Activated T-cell treated with anti-CD3 and anti-CD28 coated beads, Interleukin-2, amount 50 U/mL, for 48 hours (primary cell): Measurements from ENCODE around the gene FCRLB.
"Not testable (repeated sequence)": the region's sequence is repeated elsewhere in the genome, so short reads cannot be mapped to it uniquely, and the experiment has no call there.

ENCODE experiments used
- DNase-seq, 2 experiments: peaks; one replicate each; pipeline ENCODE4 v3.0.0-alpha.2; 2020

FCRLB gene

GRCh38 chr1:161720956-161721737 is at the start of gene FCRLB:
FCRLB (plus strand) TSS chr1:161721544; CDS start chr1:161722673, 1,129 bp downstream.
- DNase-seq = no peak

- DNase-seq = not testable (repeated sequence)
These were observed 47.9 kb upstream of the FCRLB start for GRCh38 chr1:161673437-161673836.

- not testable (repeated sequence) for DNase-seq
These were observed 46.9 kb upstream of the FCRLB start for GRCh38 chr1:161674447-161674846.

- not testable (repeated sequence) for DNase-seq
These were observed 46.4 kb upstream of the FCRLB start for GRCh38 chr1:161674908-161675307.

GRCh38 chr1:161676441-161676840 is 44.9 kb upstream of the FCRLB start:
- DNase-seq = no peak

GRCh38 chr1:161676958-161677689 is 44.2 kb upstream of the FCRLB start:
- DNase-seq = no peak

GRCh38 chr1:161678500-161678899 is 42.8 kb upstream of the FCRLB start:
- no peak for DNase-seq

GRCh38 chr1:161681879-161682278 is 39.5 kb upstream of the FCRLB start:
- DNase-seq = no peak

GRCh38 chr1:161688946-161689345 is 32.4 kb upstream of the FCRLB start:
- no peak for DNase-seq

- DNase-seq = no peak
These were observed 29.5 kb upstream of the FCRLB start for GRCh38 chr1:161691846-161692245.

- not testable (repeated sequence) for DNase-seq
These were observed 28.2 kb upstream of the FCRLB start for GRCh38 chr1:161693020-161693712.

GRCh38 chr1:161698302-161698701 is 23.0 kb upstream of the FCRLB start:
- not testable (repeated sequence) for DNase-seq

GRCh38 chr1:161702250-161702649 is 19.1 kb upstream of the FCRLB start:
- no peak for DNase-seq

- DNase-seq = no peak
These were observed 15.8 kb upstream of the FCRLB start for GRCh38 chr1:161705537-161705936.

- no peak for DNase-seq
These were observed 15.2 kb upstream of the FCRLB start for GRCh38 chr1:161706113-161706481.

- peak in 1 of 2 experiments; percentile 30 for DNase-seq
These were observed 14.6 kb upstream of the FCRLB start, which contains the start of gene FCRLA for GRCh38 chr1:161706482-161707347. FCRLA (plus strand) TSS chr1:161707229; CDS start chr1:161707265, 36 bp downstream.

- DNase-seq = no peak
These were observed 13.8 kb upstream of the FCRLB start for GRCh38 chr1:161707503-161707902.

- DNase-seq = no peak
These were observed 12.0 kb upstream of the FCRLB start for GRCh38 chr1:161709373-161709772.

GRCh38 chr1:161710560-161710959 is 10.8 kb upstream of the FCRLB start:
- no peak for DNase-seq

GRCh38 chr1:161718559-161719324 is 2.6 kb upstream of the FCRLB start:
- no peak for DNase-seq

- no peak for DNase-seq
These were observed 2.1 kb upstream of the FCRLB start for GRCh38 chr1:161719325-161719611.

- no peak for DNase-seq
These were observed 922 bp upstream of the FCRLB start for GRCh38 chr1:161720422-161720821.
